Measurements from ENCODE around the gene CTTN.

DNA sequence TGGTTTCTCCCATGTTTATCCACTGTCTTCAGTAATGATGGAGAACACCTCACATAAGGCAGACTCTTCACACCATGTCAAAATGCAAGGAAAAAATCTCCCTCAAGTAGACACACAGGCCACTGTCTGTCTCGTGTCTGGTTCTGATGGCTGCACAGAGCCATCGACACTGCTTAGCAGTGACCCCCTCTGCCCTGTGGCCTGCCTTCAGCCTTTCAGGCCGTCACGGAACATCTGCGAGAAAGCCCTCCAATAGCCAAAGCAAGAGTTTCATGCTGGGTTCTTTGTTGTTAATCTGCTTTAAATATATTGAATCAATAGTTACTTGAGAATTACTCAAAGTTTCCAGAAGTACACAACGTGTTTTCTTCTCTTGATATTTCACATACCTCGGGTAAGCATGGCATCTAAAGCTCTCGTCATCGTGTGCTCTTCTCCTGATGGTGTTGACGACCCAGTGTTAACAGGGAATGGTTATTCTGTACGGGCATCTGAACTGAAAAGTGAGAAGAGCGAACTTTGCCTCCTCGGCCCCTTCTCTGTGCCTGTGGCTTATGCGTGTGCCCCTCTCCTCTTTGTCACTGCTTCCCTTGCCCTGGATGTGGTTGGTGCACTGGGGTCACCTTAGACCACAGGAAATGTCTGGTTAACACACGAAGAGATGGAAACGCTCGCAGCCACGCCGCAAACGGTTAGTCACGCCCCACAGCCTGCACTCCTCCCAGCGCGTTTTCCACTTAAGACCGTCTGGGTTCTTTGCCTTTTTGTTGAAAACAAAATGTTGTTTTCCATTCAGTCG, 33.4 kb upstream of the CTTN start:
- TF ChIP-seq POLR2A (IDR thresholded peaks at IDR 0.05; ENCODE audit: low read length) (peak; percentile 7), GATA1 (IDR thresholded peaks at IDR 0.05; ENCODE audit: low read depth, low read length) (no peak)
